Stimulated activated CD4-positive, alpha-beta T cell treated with anti-CD3 and anti-CD28 coated beads, Interleukin-12 subunit alpha, Interleukin-12 subunit beta, amount 100 ng/mL, for 4 hours (primary cell): Measurements from ENCODE around the gene CIC.

ENCODE experiments used
- DNase-seq: peaks from one replicate; pipeline ENCODE4 v3.0.0-alpha.2; 2020

CIC gene

DNA sequence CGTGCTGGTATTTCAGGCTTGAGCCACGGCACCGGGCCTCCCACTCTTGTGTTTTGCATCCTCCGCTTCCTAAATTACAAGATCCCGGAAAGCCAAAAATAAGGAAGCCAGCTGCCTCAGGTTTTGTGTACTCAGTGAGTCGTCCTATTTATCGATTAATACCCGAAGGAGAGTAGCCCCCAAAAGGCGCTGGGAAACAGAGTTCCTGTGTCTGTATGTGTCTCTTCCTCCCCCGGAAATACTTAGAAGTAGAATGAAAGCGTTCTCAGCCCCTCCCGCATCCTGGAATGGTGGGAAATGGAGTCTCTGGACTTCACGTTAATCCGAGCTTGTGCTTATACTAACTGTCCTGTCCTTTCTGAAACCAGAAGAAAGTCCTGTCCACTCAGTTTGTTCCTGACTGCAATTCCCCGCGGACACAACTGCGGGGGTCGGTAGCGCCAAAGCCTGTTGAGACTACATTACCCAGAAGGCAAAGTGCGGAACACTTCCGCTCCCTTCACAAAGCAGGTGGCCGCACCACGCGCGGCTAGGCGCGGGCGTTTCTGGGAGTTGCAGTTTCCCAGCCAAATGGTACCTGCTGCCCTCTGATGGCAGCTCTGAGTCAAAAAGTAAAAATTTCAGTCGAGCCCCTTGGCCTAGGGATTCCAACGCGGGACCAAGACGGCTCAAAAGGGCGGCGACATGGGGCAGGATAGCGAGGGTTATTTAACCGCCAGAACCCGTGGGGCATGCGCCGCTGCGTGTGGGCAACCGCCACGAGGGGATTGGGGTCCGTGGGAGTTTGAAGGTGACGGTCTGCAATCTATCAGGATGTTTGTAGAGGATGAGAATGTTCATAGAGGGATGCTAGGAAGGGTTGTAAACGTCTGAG, 24.5 kb upstream of the CIC start:
- peak; percentile 85 for DNase-seq

DNA sequence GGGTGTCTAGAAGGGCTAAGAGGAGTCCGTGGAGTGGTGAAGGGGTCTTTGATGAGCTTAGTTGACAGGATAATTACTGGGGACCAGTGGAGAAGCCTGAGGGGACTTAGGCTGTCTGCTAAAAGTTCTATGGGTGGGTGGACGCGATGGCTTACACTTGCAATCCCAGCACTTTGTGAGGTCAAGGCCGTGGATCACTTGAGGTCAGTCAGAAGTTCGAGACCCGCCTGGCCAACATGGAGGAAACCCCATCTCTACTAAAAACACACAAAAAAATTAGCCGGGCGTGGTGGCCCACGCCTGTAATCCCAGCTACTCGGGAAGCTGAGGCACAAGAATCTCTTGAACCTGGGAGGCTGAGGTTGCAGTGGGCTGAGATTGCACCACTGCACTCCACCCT, 23.8 kb upstream of the CIC start:
- DNase-seq: no peak

DNA sequence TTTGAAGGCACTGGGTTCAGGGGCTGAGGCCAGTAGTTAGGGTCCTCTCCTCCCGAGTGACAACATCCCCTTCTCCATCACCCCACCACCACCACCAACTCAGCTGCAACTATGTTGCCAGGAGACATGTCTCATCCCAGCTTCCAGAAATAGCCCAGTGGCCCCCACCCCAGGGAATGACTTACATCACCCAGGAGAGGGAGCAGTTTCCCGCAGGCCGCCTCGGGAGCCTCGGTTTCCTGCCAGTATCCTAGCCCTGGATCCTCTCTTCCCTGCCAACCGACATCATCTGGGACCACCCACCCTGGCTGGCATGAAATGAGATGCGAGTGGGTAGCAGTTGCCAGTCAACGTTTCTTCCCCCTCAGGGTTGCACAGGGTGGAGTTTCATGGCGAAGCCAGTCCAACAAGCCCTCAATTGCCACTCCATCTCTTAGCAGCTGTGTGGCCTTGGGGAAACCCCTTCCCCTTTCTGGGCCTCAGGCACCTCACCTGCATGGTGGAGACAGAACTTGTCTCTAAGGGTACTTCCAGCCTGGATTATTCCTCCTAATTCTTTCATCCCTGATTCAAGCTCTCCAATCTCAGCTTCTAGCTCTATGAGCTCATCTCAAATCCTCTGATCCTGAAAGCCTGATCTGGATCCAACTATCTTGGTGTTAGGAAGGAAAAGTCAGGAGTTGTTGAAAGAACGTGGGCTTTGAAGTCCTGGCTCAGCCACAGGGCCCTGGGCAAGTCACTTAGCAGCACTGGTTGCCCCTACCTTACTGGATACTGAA, 22.7 kb upstream of the CIC start:
- no peak for DNase-seq

DNA sequence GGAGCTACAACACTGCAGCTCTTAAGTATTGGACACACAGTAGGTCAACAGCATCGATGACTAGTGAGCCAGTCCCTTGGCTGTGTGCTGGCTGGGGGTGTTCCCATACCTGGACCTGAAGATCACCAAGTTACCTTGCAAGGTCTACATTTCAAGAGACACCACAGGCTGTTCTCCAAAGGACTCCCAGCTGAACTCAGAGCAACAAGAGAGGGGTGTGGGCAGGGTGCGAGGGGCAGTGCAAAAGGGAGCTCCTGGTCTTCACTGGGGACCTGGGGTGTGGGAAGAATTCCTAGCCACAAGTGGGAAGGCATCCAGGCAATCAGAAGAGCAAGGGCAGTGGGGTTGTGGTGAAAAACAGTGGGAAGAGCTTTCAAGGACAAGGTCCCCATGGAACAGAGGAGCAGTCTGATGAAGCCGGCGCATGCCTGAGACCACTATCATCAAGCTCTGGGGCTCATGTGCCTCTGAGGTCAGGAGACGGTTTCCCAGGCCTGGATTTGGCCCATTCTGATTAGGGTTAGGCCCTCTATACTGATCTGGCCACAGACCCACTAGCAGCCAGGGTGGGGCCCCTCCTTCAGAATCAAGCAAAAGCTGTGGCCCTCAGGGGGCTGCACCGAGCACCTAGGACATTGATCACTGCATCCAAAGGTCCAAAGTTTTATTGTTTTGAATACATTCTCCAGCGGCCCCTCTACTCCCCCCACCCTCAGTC, 22.0 kb upstream of the CIC start:
- DNase-seq: no peak

DNA sequence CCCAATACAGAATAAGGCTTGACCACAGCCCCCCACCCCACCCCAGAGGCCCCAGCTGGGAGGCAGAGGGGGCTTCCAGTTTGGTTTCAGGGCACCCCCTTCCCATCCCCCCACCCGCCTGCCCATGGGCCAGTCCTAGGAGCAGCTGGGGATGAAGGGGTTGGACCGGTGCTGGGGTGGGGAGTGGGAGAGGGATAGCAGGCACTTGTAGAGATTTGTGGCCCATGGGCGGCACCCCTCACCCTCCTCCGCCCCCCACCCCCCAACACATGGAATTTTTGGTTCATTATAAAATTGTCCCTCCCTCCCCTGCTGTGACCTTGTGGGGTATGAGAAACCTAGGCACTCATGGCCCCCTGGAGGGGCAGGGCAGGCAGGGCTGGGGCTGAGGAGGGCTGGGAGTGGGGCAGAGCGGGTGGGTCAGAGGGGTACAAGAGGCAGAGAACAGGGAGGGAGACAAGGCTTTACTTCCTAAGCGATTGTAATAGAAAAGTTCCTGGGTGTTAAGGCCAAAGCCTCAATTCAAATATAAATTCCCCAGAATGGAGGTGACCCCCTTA, 21.3 kb upstream of the CIC start:
- no peak for DNase-seq

DNA sequence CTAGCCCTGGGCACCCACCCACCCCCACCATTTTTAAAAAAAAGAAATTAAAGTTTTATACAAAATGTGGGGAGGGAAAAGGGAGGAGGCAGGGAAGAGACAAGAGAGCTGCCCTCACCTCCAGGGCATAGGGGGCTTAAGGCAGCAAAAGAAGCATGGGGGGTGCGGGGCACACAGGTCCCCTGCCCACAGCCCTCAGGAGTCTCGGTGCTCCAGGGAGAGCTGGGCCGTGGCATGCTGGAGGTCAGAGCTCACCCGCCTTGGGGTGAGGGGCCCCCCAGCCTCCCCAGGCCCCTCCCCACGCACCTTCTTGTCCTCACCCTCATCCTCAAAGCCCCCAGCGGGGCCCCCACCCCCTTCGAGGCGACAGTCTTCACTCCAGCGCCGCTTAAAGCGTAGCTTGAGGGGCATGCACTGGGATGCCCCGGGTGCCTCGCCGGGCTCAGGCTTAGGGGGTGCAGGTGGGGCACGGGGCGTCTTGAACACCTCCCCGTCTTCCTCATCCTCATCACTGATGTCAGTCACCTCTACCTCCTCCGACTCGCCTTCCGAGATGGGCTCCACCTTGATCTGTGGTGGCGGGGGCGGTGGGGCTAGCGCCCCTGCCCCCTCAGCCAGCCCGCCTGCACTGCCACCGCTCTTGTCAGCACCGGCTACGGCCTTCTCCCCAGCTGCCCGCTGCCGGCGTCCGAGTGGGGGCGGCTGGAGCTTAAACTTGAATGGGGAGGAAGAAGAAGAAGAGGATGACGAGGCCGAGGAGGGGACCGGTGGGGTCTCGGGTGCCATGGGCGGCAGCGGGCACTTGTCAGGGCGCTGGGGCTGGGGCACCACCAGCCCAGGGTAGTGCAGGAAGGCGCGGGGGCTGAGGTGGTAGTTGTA, 20.5 kb upstream of the CIC start:
- no peak for DNase-seq

DNA sequence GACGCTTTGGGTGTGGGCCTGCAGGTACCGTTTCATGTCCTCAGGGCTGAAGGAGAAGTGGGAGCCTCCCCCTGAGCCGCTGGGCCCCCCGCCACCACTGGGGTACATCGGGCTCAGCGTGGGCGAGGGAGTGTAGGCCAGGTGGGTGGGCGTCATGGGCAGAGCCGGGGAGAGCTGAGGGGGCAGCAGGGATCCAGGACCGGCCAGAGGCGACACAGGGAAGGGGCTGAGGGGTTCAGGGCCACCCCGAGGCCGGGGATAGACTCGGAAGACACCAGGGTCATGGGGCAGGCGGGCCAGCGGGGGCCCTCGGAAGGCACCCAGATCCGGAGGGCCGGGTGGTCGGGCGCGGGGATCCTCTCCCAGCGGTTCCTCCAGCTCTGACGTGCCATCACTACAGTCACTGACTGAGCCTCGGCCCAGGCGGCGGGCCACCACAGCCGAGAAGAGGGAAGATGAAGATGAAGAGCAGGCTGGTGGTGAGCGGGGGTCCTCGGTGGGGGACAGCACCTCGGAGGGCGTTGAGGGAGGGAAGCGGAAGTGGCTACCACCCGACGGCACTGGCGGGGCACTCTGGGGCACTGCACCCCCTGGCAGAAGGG, 19.8 kb upstream of the CIC start:
- no peak for DNase-seq

DNA sequence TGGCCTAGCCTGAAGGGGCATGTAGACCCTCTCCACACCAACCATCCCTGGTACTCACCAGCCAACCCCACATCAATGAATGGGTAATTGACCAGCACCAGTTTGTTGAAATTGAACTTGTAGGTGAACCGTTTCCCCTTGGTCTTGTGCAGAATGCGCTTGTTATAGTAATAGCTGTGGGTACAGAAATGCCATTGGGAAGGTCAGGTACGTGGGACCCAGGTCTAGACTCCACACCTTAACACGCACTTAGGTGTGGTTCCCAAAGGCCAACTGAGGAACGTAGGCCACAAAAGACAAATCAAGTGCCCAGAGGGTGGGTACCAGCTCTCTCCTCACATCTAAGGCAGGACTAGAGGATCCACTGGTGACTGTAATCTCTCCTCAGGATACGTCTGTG, 19.3 kb upstream of the CIC start:
- DNase-seq: no peak

DNA sequence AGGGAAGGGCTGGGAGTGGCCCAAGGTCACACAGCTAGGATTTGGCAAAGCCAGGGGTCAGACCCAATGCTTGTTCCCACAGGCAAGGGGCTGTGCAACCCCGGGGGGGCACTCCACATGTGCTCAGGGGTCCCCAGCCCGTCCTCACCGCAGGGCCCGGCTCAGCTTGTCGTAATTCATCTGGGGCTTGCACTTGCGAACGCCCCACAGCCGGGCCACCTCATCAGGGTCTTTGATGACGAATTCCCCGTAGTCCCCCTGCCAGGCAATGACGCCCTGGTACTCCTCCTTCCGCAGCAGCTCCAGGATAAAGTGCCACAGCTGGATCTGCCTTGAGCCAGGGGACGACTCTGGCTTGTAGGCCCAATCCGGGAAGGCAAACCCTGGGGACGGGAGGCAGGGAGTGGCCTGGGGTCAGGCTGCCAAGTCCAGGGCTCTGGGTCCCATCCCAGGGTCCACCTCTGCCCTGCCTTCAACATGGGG, 18.8 kb upstream of the CIC start:
- DNase-seq: no peak

DNA sequence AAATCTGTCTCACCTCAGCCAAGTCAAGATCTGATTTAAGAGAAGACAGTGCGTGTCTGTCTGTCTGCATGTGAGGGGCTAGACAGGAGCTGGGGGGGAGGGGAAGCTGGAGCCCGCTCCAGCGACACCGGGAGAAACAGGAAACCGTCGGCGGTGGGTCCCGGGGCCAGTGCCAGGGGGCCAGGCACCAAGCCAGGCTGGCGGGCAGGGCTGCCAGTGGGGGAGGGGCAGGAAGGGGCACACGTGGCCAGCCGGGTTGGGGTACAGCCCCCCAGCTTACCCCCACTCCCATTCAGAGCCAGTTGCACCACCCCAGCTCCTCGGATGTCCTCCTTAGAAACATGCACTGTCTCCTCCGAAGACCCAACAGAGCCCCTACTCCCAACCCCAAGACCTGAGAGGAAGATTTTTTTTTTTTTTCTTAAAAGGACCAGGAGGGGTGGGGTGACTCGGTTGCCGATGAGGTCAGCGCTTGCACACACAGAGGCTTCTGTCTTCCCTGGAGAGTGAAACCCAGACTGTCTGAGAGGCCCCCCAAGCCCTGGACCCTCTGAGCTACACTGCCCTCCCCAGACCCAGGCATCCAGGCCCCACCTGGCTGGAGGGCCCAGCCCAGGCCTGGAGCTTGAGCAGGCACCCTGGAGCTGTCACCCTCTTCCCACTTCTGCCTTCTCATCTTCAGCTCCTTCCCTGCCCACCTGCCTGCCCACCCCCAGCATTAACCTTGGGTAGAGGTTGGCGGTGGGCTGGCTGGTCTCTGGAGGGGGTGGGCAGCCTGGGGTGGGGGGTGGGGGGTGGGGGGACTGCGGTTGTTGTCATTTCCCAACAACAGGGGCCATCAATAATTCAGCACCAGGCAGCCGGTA, 18.2 kb upstream of the CIC start:
- DNase-seq: no peak

DNA sequence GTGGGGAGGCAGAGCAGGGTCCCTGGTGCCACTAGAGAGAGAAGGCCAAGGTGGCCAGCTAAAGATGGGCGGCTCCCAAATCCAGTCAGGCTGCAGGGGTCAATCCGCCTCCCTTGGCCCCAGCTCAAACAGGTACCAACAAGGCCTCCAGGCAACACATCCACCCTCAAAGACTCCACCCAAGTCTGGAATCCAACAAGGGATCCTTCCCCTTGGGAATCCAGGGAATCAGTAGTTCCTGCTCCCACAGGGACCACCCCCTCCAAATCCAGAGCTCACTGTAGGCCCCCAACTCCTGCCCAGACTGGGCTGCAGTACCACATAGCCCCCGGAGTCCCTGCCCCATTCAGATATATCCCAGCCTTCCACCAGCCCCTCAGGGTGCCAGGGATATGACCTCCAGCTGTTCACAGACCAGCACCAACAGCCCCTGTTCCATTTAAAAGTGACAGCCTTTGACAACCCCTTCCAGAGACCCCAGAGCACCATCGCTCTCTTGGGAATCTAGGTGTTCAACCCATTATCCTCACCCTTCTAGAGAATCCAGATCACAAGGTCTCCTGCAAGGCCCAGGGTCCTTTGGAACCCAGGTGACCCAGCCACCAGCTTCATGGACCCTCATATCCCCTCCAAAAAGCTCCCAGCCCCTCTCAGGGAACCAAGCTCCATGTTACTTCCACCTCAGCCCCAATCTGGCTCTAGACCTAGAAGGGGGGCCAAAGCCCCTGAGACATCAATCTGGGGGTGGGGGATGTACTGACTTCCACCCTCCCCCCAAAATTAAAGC, 17.3 kb upstream of the CIC start:
- no peak for DNase-seq

DNA sequence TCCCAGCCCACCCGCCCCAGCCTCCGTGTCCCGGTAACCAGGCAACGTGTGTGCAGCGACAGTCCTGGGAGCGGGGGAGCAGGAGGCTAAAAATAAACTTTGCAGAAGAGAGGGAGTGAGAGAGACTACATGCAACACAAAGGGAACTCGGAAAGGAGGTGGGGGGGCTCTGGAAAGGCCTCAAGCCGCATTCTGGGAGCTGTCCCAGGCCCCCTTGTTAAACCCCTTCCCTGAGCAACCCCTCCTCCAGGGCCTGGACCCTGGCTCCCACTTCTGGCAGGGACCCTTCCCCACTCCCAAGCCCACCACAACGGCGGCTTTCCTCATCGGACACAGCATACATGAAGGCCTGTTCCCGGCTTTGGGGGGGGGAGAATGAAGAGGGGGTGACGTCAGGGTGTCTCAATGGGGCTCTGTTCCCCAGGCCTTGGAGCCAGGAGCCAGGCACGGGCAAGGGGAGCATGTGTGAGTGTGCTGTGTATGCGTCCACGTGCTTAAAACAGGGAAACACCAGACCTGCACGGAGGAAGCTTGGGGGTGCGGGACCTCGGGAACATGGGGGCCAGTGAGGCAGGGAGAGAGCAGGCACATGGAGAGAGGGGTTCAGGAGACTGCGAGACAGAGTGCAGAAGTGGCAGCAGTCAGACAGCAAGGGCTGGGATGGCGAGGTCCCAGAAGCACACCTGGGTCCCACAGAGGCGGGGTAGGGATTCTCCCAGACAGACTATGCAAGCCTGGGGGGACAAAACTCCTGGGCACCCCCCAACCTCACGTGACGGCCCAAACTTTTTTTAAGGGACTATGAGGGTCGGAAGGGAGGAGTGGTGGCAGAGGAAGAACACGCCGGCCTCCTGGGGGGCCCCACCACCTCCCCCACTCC, 16.4 kb upstream of the CIC start:
- no peak for DNase-seq

DNA sequence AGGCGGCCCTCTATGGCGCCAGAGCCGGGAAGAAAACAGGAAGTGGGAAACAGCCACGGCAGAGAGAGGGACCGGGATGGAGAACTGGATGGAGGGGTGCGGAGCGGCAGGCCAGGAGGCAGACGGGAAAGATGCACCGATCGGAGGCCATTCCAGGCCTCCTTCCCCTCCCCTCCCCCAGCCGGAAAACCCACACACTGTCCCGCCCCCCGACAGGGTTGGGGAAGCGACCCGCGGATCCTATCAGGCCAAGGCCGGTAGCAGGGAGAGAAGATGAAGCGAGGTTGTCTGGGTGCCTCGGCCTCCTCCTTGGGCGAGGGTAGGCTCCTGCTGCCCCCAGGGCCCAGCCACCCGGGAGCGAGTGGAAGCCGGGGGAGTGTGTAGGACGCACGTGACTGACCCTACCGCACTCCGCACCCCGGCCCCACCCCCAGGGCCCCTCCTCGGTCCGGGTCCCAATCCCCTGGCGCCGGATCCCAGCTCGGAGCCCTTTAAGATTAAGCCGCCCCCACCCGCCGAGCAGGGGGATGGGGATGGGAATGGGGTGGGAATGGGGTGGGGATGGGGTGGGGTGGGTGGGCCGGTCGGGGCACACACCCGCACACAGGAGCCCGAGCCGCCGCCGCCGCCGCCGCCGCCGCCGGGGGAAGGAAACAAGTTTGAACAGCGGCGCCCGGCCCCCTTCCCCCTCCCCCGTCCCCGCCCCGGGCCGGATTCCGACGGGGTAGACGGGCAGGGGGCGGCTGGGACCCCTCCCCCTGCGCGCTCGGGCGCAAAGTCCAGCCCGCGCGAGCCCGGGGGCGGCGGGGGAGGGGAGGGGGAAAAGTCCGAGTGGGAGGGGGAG, 15.6 kb upstream of the CIC start:
- peak; percentile 67 for DNase-seq

DNA sequence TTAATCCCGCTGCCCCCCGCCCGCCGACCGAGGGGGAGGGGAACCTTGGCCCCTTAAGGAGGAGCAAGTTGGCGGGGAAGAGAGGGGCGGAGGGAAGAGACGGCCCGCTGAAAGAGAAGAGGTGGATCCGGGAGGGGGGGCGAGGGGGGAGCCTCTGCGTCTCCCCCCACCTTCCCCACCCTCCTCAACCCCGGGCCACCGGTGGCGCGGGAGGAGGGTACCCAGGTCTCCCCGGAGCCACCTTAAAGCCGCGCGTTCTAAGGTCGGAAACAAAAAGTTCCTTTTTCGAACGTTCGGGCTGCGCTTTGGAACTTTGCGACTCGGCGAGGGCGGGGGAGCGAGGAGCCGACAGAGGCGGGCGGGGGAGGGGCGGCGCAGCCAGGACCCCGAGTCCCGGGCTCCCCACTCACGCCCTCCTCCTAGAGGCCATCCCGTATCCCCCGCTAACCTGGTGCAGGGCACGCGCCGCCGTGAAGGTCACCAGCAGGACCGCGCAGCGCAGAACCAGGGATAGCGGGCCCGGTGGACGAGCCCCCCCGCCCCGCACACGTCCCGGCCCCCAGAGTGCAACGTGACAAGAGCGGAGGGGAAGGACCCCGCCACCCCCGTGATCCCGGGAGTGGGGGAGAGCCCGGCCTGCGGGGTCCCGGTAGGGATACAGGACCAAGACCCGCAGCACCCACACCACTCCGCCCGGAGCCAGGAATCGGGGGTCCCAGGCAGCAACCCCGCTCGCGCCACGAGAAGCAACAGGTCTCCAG, 14.8 kb upstream of the CIC start:
- peak; percentile 79 for DNase-seq

DNA sequence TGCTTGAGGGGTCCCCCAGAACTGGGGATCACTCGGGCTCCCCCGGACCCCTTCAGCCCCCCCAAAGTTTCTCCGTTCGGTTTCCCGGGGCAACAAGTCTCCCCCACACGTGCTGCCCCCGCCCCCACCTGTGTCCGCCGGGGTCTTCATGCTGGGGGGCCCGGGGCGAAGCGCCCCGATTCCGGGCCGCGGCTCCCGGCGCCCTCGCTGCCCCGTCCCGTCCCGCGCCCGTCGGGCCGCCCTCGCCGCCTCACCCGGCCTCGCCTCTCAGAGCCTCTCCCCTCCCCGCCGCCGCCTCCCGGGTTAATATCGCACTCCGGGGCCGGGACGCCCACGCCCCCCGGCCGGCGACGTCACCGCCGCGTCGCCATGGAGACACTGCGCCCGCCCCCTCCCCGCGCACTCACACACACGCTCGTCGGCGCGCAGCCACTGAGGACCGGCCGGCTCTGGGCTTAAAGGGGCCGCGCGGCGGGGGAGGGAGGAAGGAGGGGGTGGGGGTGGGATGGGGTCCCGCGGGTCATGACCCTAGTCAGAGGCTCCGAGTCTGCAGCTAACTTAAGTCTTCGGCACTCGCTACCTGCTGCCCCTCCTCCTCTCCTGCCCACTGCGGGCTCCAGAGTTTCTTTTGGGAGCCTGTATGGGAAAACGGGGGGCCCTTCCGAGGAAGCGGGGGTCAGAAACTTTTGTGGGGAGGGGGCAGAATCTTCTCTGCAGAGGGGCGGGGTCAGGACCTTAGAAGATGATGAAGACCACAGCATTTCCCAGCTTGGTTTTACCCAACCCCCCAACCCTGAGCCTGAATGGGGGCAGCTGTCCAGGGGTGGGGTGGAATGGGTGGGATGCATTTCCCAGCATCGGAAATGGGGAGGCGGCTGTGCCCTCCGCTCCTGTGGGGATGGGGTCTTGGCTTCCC, 13.9 kb upstream of the CIC start, which contains the start of gene ERF:
Gene ERF, minus strand, starts transcription at position 279 of the 916 bp plus-strand sequence. Its CDS starts 129 bp downstream, at position 150.
- DNase-seq: peak; percentile 93
